ENCODE measurements around the gene SFXN2.

SFXN2 gene

GRCh38 chr10:102776779-102777456, 62.5 kb downstream of the SFXN2 start:
- DNase-seq (ENCODE audit: low read depth in 2 of 2): no peak

GRCh38 chr10:102777711-102778453, 63.4 kb downstream of the SFXN2 start:
- DNase-seq (ENCODE audit: low read depth in 2 of 2): no peak

- no peak for DNase-seq (ENCODE audit: low read depth in 2 of 2)
Observed at GRCh38 chr10:102778781-102779180, 64.3 kb downstream of the SFXN2 start.

GRCh38 chr10:102779680-102780526, 65.5 kb downstream of the SFXN2 start:
- no peak for DNase-seq (ENCODE audit: low read depth in 2 of 2)

GRCh38 chr10:102780527-102780808, 66.0 kb downstream of the SFXN2 start:
- no peak for DNase-seq (ENCODE audit: low read depth in 2 of 2)

GRCh38 chr10:102781090-102781920, 66.9 kb downstream of the SFXN2 start:
- no peak for DNase-seq (ENCODE audit: low read depth in 2 of 2)

- DNase-seq (ENCODE audit: low read depth in 2 of 2): no peak
Observed at GRCh38 chr10:102781921-102782557, 67.6 kb downstream of the SFXN2 start.

- DNase-seq (ENCODE audit: low read depth in 2 of 2): no peak
Observed at GRCh38 chr10:102782673-102783551, 68.5 kb downstream of the SFXN2 start.

- no peak for DNase-seq (ENCODE audit: low read depth in 2 of 2)
Observed at GRCh38 chr10:102783568-102783967, 69.1 kb downstream of the SFXN2 start.

- DNase-seq (ENCODE audit: low read depth in 2 of 2): no peak
Observed at GRCh38 chr10:102785818-102786217, 71.4 kb downstream of the SFXN2 start.

GRCh38 chr10:102791754-102792395, 77.4 kb downstream of the SFXN2 start:
- DNase-seq (ENCODE audit: low read depth in 2 of 2): no peak

Data from stimulated activated CD4-positive, alpha-beta T cell treated with anti-CD3 and anti-CD28 coated beads, Interleukin-12 subunit alpha, Interleukin-12 subunit beta, amount 100 ng/mL, for 24 hours (primary cell).